Measurements from ENCODE around the gene USP7.

Gene USP7

GRCh38 chr16:8861563-8862308, 102.0 kb downstream of the USP7 start:
- no peak for DNase-seq (ENCODE audit: low read depth)

GRCh38 chr16:8859913-8860881, 103.5 kb downstream of the USP7 start:
- no peak for DNase-seq (ENCODE audit: low read depth)

GRCh38 chr16:8858994-8859912, 104.5 kb downstream of the USP7 start:
- DNase-seq (ENCODE audit: low read depth): no peak

- DNase-seq (ENCODE audit: low read depth): no peak
Measured at GRCh38 chr16:8855972-8856371, 107.7 kb downstream of the USP7 start.

DNA sequence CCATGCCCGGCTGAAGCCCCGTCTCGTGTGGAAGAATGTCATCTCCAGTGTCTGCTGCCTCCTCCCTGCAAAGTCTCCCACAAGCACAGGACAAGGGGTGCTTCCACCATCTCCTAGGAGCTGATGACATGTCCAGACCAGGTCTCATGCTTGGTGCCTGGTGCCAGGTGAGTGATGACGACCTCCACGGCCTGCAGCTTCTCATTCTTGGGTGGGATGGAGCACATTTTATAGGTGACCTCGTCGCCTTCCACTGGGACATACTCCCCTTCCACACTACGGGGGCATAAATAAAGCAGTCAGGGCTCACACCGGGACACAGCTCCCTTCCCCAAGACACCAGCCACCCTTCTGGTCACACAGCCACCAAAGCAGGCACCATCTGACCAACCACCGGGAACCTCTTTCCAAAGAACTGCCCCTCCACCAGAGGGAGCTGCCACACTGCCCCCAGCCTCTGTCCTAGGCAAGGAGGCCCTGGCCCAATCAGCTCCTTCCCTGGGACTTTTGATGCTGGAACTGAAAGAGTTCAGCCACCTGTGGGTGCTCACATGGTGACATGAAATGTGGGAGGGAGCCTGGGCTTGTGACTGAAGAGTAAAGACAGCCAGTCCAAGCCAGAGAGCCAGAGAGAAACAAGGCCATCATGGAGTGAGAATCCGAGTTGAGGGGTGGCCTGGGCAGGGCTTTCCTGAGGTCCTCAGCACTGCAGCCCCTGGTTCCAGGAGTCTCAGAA, 108.5 kb downstream of the USP7 start:
- no peak for DNase-seq (ENCODE audit: low read depth)

DNA sequence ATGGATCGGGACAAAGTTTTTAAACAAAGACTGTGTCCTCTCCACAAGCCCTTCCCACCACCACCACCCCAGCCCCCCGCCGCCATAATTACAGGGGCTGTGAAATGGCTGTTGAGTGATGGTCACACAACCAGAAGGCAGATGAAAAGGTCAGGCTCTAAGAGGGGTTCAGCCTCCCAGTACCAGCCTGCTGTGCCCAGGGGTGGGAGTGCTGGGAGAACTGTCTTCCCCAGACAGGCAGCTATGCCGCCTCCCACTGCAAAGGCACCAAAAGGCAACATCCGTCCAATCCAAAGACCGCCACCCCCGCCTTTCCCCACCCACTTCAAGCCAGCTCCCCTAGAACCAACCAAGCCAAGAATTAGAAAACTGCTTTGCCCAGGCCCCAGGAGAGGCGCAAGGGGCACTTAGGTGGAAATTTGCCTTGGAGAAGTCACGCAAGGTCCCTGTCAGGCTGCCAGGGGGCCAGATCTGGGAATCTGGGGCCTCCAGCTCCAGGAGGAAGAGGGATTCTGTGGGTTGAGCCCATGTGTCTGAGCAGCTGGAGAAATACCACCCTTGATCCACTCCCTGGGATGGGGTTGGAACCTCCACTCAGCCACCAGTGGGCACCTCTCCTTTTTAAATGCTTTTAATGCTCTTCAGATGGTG, 109.3 kb downstream of the USP7 start:
- DNase-seq (ENCODE audit: low read depth): no peak

GRCh38 chr16:8853611-8854010, 110.1 kb downstream of the USP7 start:
- DNase-seq (ENCODE audit: low read depth): no peak

- DNase-seq (ENCODE audit: low read depth): no peak
Measured at GRCh38 chr16:8853150-8853549, 110.6 kb downstream of the USP7 start.

- DNase-seq (ENCODE audit: low read depth): no peak
Measured at GRCh38 chr16:8852534-8852933, 111.2 kb downstream of the USP7 start.

- DNase-seq (ENCODE audit: low read depth): no peak
Measured at GRCh38 chr16:8851761-8852403, 111.8 kb downstream of the USP7 start.

DNA sequence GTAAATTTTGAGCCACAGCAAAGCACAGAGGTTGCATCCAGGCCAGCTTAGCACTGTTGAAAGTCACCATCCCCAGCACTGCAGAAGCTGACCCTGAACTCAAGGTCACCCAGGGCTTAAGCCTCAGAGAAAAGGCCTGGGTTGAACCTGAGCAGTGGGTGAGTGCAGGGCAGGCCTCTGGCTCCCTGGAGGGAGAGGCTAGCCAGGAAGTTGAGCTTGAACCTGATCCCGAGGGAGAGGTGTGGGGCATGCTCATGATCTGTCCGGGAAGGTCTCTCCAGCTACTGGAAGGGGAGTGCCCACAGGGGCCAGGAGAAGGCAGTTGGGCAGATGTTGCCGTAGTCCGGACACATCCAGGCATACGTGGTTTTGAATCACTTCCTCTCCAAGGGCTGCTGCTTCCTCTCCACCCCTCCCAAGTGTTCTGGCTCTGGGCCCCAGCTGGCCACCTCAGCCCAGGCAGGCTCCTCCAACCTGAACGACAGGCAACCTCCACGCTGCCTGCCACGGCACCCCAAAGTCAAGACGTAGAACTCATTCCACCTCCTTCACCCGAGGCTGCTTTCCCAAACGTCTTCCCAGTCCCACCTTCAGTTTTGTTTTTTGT, 113.3 kb downstream of the USP7 start:
- DNase-seq (ENCODE audit: low read depth): no peak

GRCh38 chr16:8849411-8850011, 114.2 kb downstream of the USP7 start:
- DNase-seq (ENCODE audit: low read depth): no peak

GRCh38 chr16:8848939-8849391, 114.7 kb downstream of the USP7 start:
- no peak for DNase-seq (ENCODE audit: low read depth)

- no peak for DNase-seq (ENCODE audit: low read depth)
Measured at GRCh38 chr16:8848231-8848938, 115.3 kb downstream of the USP7 start.

- DNase-seq (ENCODE audit: low read depth): no peak
Measured at GRCh38 chr16:8847623-8848022, 116.1 kb downstream of the USP7 start.

DNA sequence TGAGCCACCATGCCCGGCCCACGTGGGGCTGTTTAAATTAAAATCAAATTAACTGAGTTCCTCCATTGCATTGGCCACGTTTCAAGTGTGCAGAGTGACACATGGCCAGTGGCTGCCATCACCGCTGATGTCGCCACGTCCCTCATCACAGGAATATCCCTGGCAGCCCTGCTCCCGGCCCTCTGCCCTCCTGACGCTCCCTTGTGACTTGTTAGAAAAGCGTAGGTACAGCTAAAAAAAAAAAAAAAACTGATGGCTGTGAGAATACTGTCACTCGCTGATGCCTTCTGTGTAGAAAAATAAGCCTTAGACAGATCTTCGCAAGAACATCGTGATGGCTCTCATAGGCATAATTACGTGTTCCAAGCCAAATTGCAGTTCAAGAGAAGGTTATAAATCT, 116.6 kb downstream of the USP7 start:
- no peak for DNase-seq (ENCODE audit: low read depth)

- DNase-seq (ENCODE audit: low read depth): no peak
Measured at GRCh38 chr16:8846401-8846932, 117.2 kb downstream of the USP7 start.

GRCh38 chr16:8845699-8846298, 117.9 kb downstream of the USP7 start:
- no peak for DNase-seq (ENCODE audit: low read depth)

Data from HS-27A (cell line).